Activated naive CD4-positive, alpha-beta T cell (primary cell): ENCODE measurements around the gene BCORL1.

Source experiments
- DNase-seq, 4 experiments: peaks; one replicate each; lab custom pipeline; 2025; lab: John Stamatoyannopoulos, UW

Gene BCORL1

DNA sequence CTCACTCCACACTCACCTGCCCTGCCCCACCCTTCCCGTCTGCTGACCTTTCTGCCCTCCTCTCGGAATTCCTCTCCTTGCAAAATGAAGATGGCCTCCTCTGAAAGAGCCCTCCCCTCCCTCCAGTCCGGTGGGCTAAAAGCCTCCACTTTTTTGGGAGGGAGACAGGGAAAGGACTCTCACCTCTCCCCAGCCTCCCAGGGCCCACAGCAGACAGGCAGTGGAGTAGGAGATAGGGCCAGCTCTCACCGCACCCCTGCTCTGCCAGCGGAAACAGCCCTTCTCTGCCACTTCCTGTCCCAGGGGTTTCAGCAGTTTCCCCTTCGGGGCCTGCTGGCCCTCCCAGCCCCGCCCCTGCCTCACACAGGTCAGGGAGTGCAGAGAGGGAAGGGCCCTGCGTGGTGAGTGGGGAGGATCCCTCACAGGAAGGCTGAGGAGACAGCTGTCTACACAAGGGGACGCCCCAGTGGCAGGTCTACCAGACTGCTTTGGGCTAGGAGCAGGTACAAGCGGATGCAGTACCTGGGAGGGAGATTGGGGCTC, 109.6 kb downstream of the BCORL1 start:
- peak; percentile 4 to 79 (median 48) for DNase-seq

- DNase-seq, result no peak
Observed at GRCh38 chrX:130093271-130093670, 110.8 kb downstream of the BCORL1 start.

DNA sequence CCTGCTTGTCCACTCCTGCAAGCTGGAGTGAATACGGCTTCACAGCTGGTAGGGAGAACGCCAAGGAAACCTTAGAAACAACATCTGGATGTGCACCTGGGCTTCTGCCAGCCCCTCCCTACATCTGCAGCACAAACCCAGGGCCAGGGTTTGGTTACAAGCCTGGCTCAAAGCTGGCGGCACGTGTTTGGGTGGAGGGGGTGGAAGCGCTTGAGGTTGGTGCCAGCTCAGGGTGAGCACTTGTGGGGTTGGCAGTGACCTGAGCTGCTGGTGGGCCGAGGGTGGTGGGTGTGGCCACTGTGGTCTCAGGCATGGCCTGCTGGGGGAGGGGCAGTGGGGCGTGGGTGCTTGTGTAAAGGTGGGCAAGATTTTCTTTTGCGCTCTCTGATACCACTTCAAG, 112.3 kb downstream of the BCORL1 start:
- DNase-seq, result no peak

- DNase-seq, result no peak
Observed at GRCh38 chrX:130095249-130096030, 113.0 kb downstream of the BCORL1 start.

DNA sequence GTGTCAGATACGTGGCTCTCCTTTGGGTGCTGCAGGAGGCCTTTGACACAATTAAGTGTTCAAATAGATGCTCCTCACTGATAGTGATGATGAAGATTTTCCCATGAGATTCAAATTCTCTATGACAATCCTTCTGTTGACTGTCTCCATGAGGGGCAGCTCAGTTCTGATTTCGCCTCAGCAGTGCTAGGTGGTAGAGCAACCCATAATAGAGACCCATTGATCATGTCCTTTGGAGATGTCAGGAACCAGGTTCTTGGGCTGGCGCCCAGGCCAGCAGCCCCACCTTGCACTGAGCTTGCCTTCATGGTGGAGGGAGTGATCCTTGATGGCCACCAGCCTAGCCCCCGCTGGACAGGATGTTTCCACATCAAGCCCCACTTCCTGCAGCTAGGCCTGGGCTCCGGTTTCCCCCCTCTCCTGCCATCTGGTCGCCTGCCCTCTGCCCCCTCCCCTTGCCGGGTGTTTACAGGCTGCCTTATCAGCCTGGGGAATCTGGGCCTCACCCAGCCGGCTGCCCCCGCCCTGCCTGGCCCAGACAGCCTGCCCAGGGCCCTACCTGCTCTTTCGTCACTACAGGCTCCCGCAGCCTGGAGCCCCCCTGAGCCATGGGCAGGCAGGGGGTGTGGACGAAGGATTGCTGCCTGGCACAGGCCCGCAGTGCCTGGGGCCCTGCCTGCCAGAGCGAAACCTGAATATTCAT, 115.2 kb downstream of the BCORL1 start:
- DNase-seq, result peak in 1 of 4 experiments; percentile 9

- no peak for DNase-seq
Observed at GRCh38 chrX:130098210-130098552, 115.7 kb downstream of the BCORL1 start.

DNA sequence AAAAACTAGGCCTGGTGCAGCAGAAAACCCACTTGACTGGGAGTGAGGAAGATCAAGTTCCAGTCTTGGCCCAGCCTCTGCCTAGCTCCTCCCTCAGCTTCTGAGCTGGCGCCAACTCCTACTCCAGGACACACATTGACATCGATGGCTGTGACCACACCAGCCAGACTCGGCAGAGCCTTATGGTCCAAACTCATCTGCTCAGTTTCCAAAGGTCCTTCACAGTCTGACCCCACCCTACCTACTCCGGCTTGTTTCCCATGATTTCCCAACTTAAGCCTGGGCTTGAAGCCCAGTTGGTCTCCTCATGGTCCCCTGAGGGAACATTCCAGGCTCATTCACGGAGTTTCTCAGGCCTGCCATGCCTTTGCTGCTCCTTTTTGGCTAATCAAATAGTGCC, 117.7 kb downstream of the BCORL1 start:
- DNase-seq, result no peak

DNA sequence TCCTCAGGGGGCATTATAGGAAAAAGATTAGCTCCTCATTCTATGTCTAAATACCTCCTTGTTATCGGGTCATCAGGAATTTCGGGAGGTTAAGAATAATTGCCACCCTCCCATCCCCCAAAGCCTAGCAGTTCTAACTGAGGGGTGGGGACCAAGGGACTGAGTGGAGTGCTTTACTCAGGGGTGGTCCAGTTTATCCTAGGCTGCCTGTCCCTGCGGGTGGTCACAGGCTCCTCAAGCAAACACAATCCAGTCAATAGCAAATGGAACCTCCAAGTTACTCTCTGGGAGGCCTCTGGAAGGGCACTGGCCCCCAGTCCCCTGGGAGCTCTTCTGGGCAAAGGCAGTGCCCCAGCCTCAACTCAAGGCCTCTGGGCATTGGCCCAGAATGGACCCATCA, 121.2 kb downstream of the BCORL1 start:
- no peak for DNase-seq

- DNase-seq, result no peak
Observed at GRCh38 chrX:130105244-130105643, 122.8 kb downstream of the BCORL1 start.

GRCh38 chrX:130106071-130106470, 123.6 kb downstream of the BCORL1 start:
- no peak for DNase-seq
